ENCODE measurements around the gene CHRDL1.
"Not testable (repeated sequence)": the region's sequence is repeated elsewhere in the genome, so short reads cannot be mapped to it uniquely, and the experiment has no call there.

Gene CHRDL1

DNA sequence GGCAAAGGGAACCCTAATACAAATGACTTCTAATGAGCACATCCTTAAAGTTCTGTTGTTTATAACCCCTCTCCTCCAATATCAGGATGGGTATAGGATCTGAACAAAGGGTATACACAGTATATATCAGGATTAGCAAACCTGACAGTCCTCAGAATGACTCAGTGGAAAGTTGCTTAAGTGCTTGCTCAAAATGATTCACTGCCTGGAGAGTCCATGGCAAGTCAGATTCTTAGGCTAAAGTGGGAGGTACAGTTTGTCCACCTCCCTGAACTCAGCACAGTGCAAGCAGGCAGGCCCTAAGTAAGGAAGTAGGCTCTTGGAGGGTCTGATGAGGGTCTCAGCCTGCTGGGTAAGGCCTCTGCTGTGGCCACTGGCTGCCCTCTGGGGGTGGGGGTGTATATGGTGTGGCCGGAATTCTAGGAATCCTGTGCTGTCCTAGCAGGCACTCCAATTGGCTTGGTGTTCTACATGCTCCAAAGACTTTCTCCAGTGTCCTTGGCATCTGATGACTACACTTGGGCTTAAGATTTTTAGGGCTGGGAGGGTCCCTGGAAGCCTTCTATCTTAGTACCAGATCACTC, 54.3 kb downstream of the CHRDL1 start:
- no peak for DNase-seq

GRCh38 chrX:110734894-110735541, 60.6 kb downstream of the CHRDL1 start:
- no peak for DNase-seq

DNA sequence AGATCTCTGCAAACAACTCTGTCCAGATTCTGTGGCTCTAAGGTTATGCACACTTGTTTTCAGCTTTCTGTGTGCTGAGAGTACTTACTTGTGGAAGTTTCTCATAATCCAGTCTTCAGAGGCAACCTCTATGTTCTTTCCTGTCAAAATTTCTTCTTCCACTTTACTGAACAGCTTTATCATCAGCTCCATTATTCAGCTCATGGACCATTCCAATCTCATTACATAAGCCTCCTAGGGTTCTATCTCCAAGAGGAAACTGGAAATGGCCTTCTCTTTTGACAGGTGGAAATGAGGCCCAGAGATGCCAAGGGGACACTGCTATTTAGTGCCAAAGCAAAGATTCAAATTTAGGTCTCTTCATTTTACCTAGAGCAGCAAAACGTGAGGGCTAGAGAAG, 61.3 kb downstream of the CHRDL1 start:
- DNase-seq, result no peak

- DNase-seq, result no peak
Observed at GRCh38 chrX:110733166-110733565, 62.5 kb downstream of the CHRDL1 start.

DNA sequence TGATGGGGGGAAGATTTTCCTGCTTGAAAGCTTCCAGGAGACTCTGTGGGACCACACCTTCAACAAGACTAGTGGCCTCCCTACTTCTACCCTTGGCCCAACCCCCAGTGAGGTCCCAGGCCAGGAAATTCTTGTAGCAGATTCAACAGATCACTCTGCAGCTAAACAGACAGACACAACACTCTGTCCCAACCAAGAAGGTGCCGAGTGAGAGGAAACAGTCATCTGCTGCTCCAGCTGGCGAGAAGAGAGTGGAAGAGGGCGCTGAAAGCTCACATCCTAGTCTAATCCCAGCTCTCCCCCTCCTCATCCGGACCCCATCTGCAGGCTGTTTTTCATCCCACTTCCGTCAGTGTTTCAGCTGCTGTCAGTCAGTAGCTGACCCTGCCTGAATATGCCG, 63.4 kb downstream of the CHRDL1 start:
- DNase-seq, result no peak

GRCh38 chrX:110723844-110724243, 71.8 kb downstream of the CHRDL1 start:
- no peak for DNase-seq

- DNase-seq, result no peak
Observed at GRCh38 chrX:110722135-110722534, 73.5 kb downstream of the CHRDL1 start.

GRCh38 chrX:110713666-110714065, 82.0 kb downstream of the CHRDL1 start:
- DNase-seq, result no peak

DNA sequence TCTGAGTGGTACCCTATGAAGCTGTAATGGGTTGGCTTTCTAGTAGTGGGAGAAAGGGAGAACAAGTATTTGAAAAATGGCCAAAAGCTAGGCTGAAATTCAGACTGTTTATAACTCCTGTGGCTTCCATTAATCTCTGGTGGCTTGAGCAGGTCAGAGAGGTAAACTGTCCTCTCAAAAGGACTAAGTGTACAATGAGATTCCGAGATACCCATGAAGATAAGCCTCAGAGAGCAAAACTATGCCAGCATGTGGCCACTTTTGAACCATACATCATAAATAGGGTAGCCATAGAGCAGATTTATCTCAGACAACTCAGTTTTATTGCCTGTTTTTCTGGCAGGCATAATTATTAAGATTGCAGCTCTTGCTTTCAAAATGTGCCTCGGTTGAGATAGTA, 89.2 kb downstream of the CHRDL1 start:
- no peak for DNase-seq

DNA sequence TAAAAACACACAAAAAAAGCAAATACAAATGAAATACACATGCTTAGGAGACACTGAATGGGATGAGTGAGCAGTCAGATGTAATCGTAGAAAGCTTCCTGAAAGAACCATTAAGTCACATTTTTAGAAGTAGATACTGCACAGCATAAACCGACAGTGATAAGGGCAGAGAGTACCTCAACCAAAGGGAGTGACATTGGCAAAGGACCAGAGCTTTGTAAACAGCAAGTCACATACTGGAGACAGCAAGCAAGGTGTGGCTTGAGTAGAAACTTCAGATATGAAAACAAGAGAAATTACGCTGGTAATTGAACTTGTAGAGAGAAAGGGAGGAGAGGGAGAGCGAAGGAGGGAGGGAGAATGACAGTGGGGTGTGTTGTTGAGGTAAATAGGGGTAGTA, 92.0 kb downstream of the CHRDL1 start:
- DNase-seq, result no peak

GRCh38 chrX:110699109-110699508, 96.5 kb downstream of the CHRDL1 start:
- DNase-seq, result no peak

GRCh38 chrX:110698696-110699095, 96.9 kb downstream of the CHRDL1 start:
- DNase-seq, result no peak

GRCh38 chrX:110692866-110693265, 102.8 kb downstream of the CHRDL1 start:
- DNase-seq, result no peak

DNA sequence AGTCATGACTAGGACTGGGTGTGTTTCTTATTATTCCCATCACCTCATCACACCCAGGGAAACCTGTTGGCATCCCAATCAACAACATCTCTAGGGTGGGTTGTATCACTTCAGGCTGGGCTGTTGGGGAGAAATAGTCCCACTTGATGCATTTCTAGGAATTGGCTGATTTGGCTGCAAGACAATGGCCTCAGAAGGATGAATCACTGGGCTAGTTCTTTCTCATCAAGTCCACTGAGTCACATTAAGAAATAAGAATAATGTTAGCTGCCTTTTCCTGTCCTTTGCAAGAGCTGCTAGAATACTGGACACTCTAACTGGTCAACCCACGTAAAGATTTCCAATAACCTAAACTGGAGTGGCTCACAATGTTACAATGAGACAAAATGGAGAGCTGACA, 104.2 kb downstream of the CHRDL1 start:
- DNase-seq, result no peak

DNA sequence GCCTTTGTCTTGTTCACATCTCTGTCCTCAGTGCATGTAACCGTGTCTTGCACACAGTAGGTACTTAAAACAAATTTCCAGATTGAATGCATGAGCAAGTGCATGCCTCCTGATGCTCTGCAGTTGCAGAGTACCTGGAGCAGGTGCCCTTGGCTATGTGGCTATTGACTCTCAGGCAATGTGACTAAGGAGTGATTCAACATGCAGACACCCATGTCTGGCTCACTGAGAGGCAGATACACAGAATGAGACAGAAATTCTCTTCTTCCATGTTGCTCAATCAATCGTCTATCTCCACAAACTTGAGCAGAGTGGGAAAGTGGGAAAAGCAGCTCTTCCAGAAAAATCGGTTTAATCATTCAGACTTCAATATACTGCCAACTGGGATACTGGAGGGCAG, 111.0 kb downstream of the CHRDL1 start:
- DNase-seq, result no peak

- DNase-seq, result no peak
Observed at GRCh38 chrX:110683925-110684324, 111.7 kb downstream of the CHRDL1 start.

DNA sequence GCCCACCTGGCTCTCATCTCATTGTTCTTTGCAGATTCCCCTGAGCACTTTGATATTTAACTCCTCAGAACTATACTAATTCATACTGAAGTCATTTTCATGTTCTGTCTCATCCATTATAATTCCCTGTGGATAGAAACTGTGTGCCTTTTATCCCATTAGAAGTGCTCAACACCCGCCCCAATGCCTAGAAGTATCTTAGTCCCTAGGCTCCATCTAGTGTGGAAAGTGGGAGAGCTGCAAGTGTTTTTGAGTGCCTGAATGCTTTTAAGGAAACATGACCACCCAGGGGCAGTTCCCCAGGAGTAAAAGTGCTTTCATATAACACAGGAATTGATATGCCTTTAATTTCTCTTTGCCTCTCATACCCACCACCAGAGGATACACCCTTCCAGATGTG, 117.0 kb downstream of the CHRDL1 start:
- DNase-seq, result no peak

- no peak for DNase-seq
Observed at GRCh38 chrX:110675886-110676285, 119.7 kb downstream of the CHRDL1 start.

DNA sequence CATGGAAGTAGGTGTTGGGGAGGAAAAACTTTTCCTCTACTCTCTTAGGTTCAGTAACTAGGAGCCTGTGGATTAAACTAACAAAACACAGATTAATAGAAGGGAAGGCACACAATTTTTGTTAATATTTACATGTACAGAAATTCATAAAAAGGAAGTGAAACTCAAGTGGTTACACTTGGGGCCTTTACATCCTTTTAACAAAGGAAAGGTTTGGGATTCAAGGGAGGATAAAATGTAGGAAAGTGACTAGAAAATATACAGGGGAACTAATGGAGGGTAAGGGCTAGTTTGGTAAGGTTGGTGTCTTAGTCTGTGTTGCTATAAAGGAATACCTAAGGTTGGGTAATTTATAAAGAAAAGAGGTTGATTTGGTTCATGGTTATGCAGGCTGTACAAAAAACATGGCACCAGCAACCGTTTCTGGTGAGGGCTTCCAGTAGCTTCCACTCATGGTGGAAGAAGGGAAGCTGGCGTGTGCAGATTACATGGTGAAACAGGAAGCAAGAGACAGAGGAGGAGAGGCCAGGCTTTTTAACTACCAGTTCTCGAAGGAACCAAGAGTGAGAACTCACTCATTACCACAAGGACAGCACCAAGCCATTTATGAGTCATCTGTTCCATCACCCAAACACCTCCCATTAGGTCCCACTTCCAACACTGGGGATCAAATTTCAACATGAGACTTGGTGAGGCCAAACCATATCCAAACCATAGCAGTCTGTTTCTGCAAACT, 124.4 kb downstream of the CHRDL1 start:
- DNase-seq, result no peak

DNA sequence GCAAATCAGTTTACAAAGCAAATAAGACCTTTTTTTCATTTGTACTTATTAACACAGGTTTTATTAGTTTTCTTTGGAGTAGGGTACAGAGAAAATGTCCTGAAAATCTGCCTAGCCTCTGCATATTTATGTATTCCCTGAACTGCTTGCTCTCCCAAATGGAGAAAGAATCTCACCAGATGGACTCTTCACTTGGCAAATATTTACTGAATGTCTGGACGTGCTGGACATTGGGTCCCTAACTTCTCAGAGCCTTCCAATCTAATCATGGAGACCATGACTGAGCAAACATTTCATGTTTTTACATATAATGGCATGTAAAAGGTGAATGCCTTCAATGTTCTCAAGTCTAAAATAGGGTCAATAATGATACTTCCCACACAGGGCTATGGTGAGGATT, 126.0 kb downstream of the CHRDL1 start:
- DNase-seq, result no peak

DNA sequence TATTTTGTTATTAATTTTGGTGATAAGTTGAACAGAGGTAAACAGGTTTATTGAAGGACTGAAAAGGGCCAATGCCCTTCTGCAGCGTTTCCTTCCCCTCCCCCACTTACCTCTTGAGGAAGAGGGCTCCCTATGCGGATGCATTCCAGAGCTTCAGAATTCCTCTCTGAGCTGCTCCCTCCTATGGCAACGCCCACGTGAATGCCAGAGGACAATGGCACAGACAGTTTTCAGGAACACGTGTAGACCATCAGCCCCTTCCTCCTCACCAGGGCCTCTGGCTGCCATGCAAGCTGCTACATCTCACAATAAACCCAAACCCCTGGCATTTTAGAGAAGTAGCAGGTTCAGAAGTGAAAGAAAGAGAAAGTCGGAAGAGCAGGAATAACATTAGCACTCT, 127.9 kb downstream of the CHRDL1 start:
- DNase-seq, result no peak

- no peak for DNase-seq
Observed at GRCh38 chrX:110665223-110666002, 130.2 kb downstream of the CHRDL1 start.

GRCh38 chrX:110657073-110657472, 138.5 kb downstream of the CHRDL1 start:
- no peak for DNase-seq

DNA sequence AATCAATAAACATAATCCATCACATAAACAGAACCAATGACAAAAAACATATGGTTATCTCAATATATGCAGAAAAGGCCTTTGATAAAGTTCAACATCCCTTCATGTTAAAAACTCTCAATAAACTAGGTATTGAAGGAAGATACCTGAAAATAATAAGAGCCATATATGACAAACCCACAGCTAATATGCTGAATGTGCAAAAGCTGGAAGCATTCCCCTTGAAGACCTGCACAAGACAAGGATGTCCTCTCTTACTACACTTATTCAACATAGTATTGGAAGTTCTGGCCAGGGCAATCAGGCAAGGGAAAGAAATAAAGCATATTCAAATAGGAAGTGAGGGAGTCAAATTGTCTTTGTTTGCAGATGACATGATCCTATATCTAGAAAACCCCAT, 141.3 kb downstream of the CHRDL1 start:
- DNase-seq, result not testable (repeated sequence)

Data from activated CD8-positive, alpha-beta memory T cell treated with anti-CD3 and anti-CD28 coated beads, Interleukin-2, amount 50 U/mL, for 48 hours (primary cell).